Omental fat pad (tissue), 4 donors: ENCODE measurements around the gene SH3TC2. TPM values are rescaled to one million over a fixed set of nuclear protein-coding genes. Genes with fewer than 3 reads are reported as not detected.

Experiments used
- ATAC-seq: fragments of 150-250 bp; one replicate; pipeline ENCODE4 v1.9.1; 2016; ENCODE audit warnings: mild to moderate bottlenecking, moderate library complexity; ENCODE audit not compliant: low FRiP score
- DNase-seq: peaks from one replicate; pipeline ENCODE4 v3.0.0-alpha.2; 2019; ENCODE audit warnings: low spot score
- total RNA-seq, 4 donors: library from RNA; depleted of rRNA; stranded (reverse); fragments of >200 nt; gene quantifications; one replicate each; pipeline ENCODE4 v1.1.0, GENCODE V29; 2016
- TF ChIP-seq, protein P1 (sequence below), 3 donors: fragments of 450-650 bp; IDR thresholded peaks; one replicate each; pipeline ENCODE4 v1.5.1; 2016 to 2017; ENCODE audit warnings: antibody characterized with exemption in 3 of 3, mild to moderate bottlenecking in 3 of 3, moderate library complexity in 2 of 3

Gene SH3TC2
- total RNA-seq, 4 donors from 2014 or later: 0.69 to 8.4 (median 2.1) TPM

DNA sequence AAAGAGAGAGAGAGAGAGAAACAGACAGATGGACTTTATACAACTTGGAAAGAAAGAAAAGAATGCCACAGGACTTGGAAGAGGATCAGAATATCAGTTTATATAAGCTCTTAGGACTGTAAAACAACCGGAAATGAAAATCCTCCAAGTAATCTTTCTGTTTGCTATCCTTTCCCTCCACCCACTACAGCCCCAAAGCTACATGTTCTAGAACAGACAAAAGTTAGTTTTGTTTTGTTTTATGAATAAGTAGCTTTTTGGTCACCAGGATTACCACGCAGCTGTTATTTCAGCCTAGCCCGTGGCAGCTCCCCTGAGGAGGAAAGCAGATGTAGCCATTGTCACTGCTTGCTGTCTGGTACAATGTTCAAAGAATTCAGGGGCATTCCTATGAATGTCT lies 66.6 kb downstream of the SH3TC2 start:
- TF ChIP-seq, protein P1, sequence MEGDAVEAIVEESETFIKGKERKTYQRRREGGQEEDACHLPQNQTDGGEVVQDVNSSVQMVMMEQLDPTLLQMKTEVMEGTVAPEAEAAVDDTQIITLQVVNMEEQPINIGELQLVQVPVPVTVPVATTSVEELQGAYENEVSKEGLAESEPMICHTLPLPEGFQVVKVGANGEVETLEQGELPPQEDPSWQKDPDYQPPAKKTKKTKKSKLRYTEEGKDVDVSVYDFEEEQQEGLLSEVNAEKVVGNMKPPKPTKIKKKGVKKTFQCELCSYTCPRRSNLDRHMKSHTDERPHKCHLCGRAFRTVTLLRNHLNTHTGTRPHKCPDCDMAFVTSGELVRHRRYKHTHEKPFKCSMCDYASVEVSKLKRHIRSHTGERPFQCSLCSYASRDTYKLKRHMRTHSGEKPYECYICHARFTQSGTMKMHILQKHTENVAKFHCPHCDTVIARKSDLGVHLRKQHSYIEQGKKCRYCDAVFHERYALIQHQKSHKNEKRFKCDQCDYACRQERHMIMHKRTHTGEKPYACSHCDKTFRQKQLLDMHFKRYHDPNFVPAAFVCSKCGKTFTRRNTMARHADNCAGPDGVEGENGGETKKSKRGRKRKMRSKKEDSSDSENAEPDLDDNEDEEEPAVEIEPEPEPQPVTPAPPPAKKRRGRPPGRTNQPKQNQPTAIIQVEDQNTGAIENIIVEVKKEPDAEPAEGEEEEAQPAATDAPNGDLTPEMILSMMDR (IDR thresholded peaks at IDR 0.05): no peak
- DNase-seq (no peak), ATAC-seq (no peak)

DNA sequence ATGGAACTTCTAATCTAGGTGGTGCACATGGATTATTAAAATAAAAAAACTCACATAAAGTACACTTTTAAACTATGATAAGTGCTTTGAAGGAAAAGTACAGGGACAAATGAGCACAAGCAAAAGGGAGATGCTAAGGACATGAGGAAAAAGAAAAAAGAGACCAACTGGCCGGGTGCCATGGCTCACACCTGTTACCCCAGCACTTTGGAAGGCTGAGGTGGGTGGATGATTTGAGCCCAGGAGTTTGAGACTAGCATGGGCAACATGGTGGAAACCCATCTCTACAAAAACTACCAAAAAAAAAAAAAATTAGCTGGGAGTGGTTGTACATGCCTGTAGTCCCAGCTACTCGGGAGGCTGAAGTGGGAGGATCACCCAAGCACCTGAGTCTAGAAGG lies 67.1 kb downstream of the SH3TC2 start:
- ATAC-seq (no peak), DNase-seq (no peak)
- TF ChIP-seq, protein P1 (IDR thresholded peaks at IDR 0.05): no peak

DNA sequence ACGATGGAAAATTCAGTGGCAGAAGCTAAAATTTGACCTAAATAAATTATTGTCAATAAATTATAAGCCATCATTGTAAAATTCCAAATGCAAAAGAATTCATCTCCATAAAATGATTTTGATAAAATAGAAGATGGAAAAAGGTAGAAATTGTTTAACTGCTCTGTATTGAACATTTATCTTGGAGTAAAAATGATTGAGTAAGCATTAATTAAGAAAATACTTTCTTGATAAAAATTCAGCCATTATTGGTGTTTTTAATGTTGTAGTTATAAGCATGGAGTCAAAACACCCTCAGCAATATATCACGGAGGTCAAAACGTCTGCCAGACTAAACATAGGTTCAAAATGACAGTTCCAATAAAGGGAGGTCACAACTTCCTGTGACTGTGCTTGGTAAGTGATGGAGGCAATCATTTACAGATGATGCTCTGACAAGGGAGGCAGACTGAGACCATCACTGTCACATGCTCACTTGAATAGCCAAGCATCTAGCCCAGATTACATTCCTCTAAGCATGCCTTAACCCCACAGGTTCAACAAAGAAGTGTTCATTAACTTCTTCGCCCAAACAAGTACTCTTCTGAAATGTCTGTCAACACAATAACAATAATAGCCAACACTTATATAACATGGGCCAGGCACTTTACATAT lies 69.5 kb downstream of the SH3TC2 start:
- TF ChIP-seq, protein P1 (IDR thresholded peaks at IDR 0.05): no peak
- DNase-seq: no peak

DNA sequence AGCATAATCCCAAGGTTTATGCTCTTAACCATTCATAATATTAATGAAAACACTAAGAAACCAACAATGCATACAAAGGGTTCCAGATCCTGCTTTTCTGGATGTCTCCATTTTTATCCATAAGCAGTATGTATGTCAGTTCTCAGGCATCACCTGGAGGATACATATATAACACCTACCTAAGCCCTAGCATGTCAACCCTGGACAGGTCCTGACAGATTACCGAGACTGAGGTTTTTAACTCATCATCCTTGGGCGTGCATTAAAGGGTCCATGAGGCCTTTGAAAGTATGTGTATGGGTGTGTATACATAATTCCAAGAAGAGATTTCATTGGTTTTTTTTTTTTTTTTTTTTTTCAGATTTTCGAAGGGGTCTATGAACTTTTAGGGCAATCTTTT lies 70.6 kb downstream of the SH3TC2 start:
- TF ChIP-seq, protein P1 (IDR thresholded peaks at IDR 0.05): no peak
- DNase-seq: no peak
- no peak for ATAC-seq

More for the DNA sequence above, 69.5 kb downstream of the SH3TC2 start:
- ATAC-seq: no peak

DNA sequence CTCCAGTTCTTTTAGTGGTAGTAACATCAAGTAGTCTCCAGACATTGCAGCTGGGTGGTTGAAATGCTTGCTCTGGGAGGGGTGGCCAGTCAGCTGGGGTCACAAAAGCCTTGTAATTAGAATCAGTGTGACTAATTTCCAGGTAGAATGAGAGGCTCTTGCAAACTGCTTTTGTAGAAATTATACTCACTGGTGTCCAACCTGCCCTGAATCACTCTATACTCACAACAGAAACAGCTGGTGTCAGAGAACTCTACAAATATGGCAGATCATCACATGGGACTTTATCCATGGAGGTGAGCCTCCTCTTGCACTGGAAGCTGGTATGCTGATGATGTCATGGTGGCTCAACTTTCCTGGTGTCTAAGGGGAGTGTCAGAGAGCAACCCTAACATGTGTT lies 71.3 kb downstream of the SH3TC2 start:
- ATAC-seq (no peak), DNase-seq (no peak)
- TF ChIP-seq, protein P1 (IDR thresholded peaks at IDR 0.05): no peak

DNA sequence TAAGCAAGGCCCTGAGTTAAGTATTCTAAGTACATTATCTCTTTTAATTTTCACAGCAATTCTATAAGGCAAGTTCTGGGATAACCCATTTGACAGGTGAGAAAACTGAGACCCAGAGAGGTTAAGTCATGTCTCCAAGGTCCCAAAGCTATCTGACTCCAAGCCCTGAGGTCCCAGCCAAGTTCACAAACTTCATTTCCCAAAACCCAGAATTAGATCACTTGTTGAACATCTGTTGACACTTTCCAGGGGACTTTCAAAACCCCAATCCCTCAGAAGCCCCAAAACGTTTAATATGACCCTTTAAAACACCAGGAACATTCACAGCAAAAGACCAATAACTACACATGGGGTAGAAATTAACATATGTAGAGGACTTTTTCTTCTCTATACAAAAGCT lies 72.0 kb downstream of the SH3TC2 start:
- no peak for ATAC-seq
- TF ChIP-seq, protein P1 (IDR thresholded peaks at IDR 0.05): no peak
- DNase-seq: no peak

DNA sequence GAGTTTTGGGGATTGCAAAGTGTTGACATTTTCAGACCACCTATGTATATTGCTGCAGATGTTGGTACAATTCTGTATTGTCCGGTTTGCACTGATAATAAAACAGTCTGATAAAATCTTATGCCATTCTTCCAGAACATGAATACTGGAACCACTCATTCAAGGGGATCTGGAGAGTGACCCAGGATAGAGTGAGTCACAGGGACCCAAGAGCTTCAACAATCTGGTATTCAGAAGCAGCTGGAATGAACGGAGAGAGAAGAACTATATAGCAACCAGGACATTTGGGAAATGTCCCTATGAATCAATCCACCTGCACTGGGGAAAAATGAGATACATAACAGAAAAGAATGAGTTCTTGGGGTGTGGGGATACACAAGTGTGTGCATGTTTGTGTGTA lies 73.3 kb downstream of the SH3TC2 start:
- no peak for ATAC-seq
- no peak for DNase-seq
- TF ChIP-seq, protein P1 (IDR thresholded peaks at IDR 0.05): no peak
